Smooth muscle cell (in vitro differentiated cells): ENCODE measurements around the gene LIN7B. TPM values are rescaled to one million over a fixed set of nuclear protein-coding genes. Genes with fewer than 3 reads are reported as not detected.

ENCODE experiments used
- DNase-seq: peaks from one replicate; lab custom pipeline; 2025; ENCODE audit not compliant: unreplicated experiment; lab: John Stamatoyannopoulos, UW
- H2AFZ ChIP-seq: fragments of 200-600 bp; sonication (generic); 2 replicates; pipeline ENCODE4 v1.6.0; 2016; ENCODE audit warnings: antibody characterized with exemption, low read depth, mild to moderate bottlenecking
- H3F3A ChIP-seq: fragments of 200-600 bp; sonication (generic); 2 replicates; pipeline ENCODE4 v1.6.0; 2017; ENCODE audit warnings: antibody characterized with exemption, low read depth
- H3K27ac ChIP-seq: fragments of 200-600 bp; sonication (generic); 2 replicates; pipeline ENCODE4 v1.5.1; 2016; ENCODE audit warnings: low read depth, mild to moderate bottlenecking
- H3K27me3 ChIP-seq: fragments of 200-600 bp; sonication (generic); 2 replicates; pipeline ENCODE4 v1.6.1; 2016; ENCODE audit warnings: low read depth, mild to moderate bottlenecking
- H3K36me3 ChIP-seq: fragments of 200-600 bp; sonication (generic); 2 replicates; pipeline ENCODE4 v1.5.1; 2016; ENCODE audit warnings: low read depth
- H3K4me1 ChIP-seq: fragments of 200-600 bp; sonication (generic); 2 replicates; pipeline ENCODE4 v1.5.1; 2016; ENCODE audit warnings: low read depth
- H3K4me2 ChIP-seq: fragments of 200-600 bp; sonication (generic); 2 replicates; pipeline ENCODE4 v1.6.0; 2016; ENCODE audit warnings: mild to moderate bottlenecking
- H3K4me3 ChIP-seq: fragments of 200-600 bp; sonication (generic); 2 replicates; pipeline ENCODE4 v1.5.1; 2016; ENCODE audit warnings: mild to moderate bottlenecking
- H3K79me2 ChIP-seq: fragments of 200-600 bp; sonication (generic); 2 replicates; pipeline ENCODE4 v1.6.0; 2016; ENCODE audit warnings: low read depth, mild to moderate bottlenecking
- H3K9ac ChIP-seq: fragments of 200-600 bp; sonication (generic); 2 replicates; pipeline ENCODE4 v1.6.0; 2016; ENCODE audit warnings: low read depth
- H3K9me3 ChIP-seq: fragments of 200-600 bp; sonication (generic); replicated peaks from 2 replicates; pipeline ENCODE4 v1.5.1; 2016; ENCODE audit warnings: low read depth
- H4K20me1 ChIP-seq: fragments of 200-600 bp; sonication (generic); 2 replicates; pipeline ENCODE4 v1.6.0; 2016; ENCODE audit warnings: low read depth
- WGBS: methylation state at CpG from one replicate; pipeline ENCODE4 v1.1.7; 2016; ENCODE audit warnings: low lambda C conversion rate; 5-methylcytosine and 5-hydroxymethylcytosine counted together
- polyA plus RNA-seq: library from polyadenylated mRNA; unstranded; fragments of >200 nt; fragmentation: Nextera tagmentation; extraction: Ambion mirVana; gene quantifications from 2 replicates; pipeline ENCODE4 v1.2.1, GENCODE V29; 2016
- total RNA-seq: library from RNA; depleted of rRNA; stranded (reverse); fragments of >200 nt; gene quantifications from 2 replicates; pipeline ENCODE4 v1.2.3, GENCODE V29; 2014
- TF ChIP-seq, protein P1 (sequence below): fragments of 200-600 bp; sonication (generic); IDR thresholded peaks from 2 replicates; pipeline ENCODE4 v1.5.1; 2017; ENCODE audit warnings: borderline replicate concordance, mild to moderate bottlenecking, antibody characterized with exemption; ENCODE audit not compliant: insufficient read depth, poor library complexity, severe bottlenecking

The LIN7B gene
- total and polyA plus RNA-seq, 2 experiments from 2014 or later, result 11.7 to 24.7 TPM

GRCh38 chr19:49136771-49137171, 22.6 kb downstream of the LIN7B start:
- Histone ChIP-seq H3K9ac (no peak overlapping the region), H3K27ac (no peak overlapping the region), H3K36me3 (no peaks in the 10 kb centered on the region), H3K4me2 (no peak overlapping the region), H3K9me3 (no peaks in the 10 kb centered on the region), H3F3A (no peaks in the 10 kb centered on the region), H3K4me3 (no peak overlapping the region), H4K20me1 (no peaks in the 10 kb centered on the region), H3K79me2 (no peaks in the 10 kb centered on the region), H3K4me1 (no peaks in the 10 kb centered on the region), H2AFZ (no peak overlapping the region), H3K27me3 (no peaks in the 10 kb centered on the region)
- 88% methylated on average over 7 of the region's 10 CpGs for WGBS
- no peak for DNase-seq
- TF ChIP-seq, protein P1, sequence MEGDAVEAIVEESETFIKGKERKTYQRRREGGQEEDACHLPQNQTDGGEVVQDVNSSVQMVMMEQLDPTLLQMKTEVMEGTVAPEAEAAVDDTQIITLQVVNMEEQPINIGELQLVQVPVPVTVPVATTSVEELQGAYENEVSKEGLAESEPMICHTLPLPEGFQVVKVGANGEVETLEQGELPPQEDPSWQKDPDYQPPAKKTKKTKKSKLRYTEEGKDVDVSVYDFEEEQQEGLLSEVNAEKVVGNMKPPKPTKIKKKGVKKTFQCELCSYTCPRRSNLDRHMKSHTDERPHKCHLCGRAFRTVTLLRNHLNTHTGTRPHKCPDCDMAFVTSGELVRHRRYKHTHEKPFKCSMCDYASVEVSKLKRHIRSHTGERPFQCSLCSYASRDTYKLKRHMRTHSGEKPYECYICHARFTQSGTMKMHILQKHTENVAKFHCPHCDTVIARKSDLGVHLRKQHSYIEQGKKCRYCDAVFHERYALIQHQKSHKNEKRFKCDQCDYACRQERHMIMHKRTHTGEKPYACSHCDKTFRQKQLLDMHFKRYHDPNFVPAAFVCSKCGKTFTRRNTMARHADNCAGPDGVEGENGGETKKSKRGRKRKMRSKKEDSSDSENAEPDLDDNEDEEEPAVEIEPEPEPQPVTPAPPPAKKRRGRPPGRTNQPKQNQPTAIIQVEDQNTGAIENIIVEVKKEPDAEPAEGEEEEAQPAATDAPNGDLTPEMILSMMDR, result no peak

DNA sequence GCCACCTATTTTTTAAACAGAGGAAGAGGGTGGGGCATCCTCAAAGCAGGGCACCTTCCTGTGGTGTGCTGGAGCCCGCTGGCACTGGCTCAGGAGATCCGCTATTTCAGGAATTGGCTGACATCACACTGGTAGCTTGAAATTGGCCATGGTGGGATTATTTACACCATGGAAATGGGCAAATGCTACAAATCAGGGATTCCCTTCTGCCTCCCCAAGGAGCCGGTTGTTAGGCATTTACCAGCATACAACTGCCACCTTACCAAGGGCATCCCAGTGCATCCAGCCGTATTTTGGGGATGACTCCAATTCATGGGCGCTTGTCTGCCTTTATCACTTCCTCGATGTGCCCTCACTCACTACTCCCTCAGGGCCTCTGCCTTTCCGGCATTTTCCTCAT, 26.8 kb downstream of the LIN7B start:
- Histone ChIP-seq H3K27ac (no peak overlapping the region), H3K4me1 (peaks cover 8% of the 10 kb centered on the region), H3K36me3 (no peaks in the 10 kb centered on the region), H3K4me2 (no peak overlapping the region), H3K9me3 (no peaks in the 10 kb centered on the region), H3K27me3 (no peaks in the 10 kb centered on the region), H3K4me3 (no peak overlapping the region), H3K79me2 (no peaks in the 10 kb centered on the region), H3K9ac (no peak overlapping the region), H4K20me1 (no peaks in the 10 kb centered on the region), H3F3A (no peaks in the 10 kb centered on the region), H2AFZ (no peak overlapping the region)
- TF ChIP-seq, protein P1, result no peak
- WGBS, result 91% methylated on average over 7 of the region's 7 CpGs
- no peak for DNase-seq

GRCh38 chr19:49141352-49141751, 27.2 kb downstream of the LIN7B start:
- H3K36me3 ChIP-seq, result no peaks in the 10 kb centered on the region
- WGBS, result 86% methylated on average over 6 of the region's 6 CpGs
- H3F3A ChIP-seq, result no peaks in the 10 kb centered on the region
- no peak overlapping the region for H3K4me2 ChIP-seq
- no peaks in the 10 kb centered on the region for H3K79me2 ChIP-seq
- no peaks in the 10 kb centered on the region for H4K20me1 ChIP-seq
- H2AFZ ChIP-seq, result no peak overlapping the region
- TF ChIP-seq, protein P1, result no peak
- no peak overlapping the region for H3K4me3 ChIP-seq
- H3K9me3 ChIP-seq, result no peaks in the 10 kb centered on the region
- H3K27me3 ChIP-seq, result no peaks in the 10 kb centered on the region
- H3K4me1 ChIP-seq, result peaks cover 8% of the 10 kb centered on the region
- H3K27ac ChIP-seq, result no peak overlapping the region
- no peak overlapping the region for H3K9ac ChIP-seq
- DNase-seq, result no peak

GRCh38 chr19:49142866-49143335, 28.7 kb downstream of the LIN7B start:
- peaks cover 8% of the 10 kb centered on the region for H3K4me1 ChIP-seq
- peak overlapping the region; percentile 89 for H2AFZ ChIP-seq
- DNase-seq, result peak; percentile 61
- no peaks in the 10 kb centered on the region for H3K9me3 ChIP-seq
- no peaks in the 10 kb centered on the region for H4K20me1 ChIP-seq
- no peaks in the 10 kb centered on the region for H3K79me2 ChIP-seq
- peaks cover 6% of the 10 kb centered on the region for H3F3A ChIP-seq
- H3K27ac ChIP-seq, result no peak overlapping the region
- no peak overlapping the region for H3K9ac ChIP-seq
- H3K36me3 ChIP-seq, result no peaks in the 10 kb centered on the region
- H3K4me3 ChIP-seq, result peak overlapping the region; percentile 68
- 7% methylated on average over 12 of the region's 21 CpGs for WGBS
- no peaks in the 10 kb centered on the region for H3K27me3 ChIP-seq
- TF ChIP-seq, protein P1, result no peak
- peak overlapping the region; percentile 99 for H3K4me2 ChIP-seq
